Measurements from ENCODE around the gene TRAF1.
A peak's percentile ranks its signal among the peaks of the same experiment; 100 is the strongest.

The TRAF1 gene

GRCh38 chr9:120898396-120898795 is 28.2 kb downstream of the TRAF1 start:
- no peak for TF ChIP-seq EZH2phosphoT487 (conservative IDR thresholded peaks at IDR 0.05; ENCODE audit: low read length)
- TF ChIP-seq, protein P1, sequence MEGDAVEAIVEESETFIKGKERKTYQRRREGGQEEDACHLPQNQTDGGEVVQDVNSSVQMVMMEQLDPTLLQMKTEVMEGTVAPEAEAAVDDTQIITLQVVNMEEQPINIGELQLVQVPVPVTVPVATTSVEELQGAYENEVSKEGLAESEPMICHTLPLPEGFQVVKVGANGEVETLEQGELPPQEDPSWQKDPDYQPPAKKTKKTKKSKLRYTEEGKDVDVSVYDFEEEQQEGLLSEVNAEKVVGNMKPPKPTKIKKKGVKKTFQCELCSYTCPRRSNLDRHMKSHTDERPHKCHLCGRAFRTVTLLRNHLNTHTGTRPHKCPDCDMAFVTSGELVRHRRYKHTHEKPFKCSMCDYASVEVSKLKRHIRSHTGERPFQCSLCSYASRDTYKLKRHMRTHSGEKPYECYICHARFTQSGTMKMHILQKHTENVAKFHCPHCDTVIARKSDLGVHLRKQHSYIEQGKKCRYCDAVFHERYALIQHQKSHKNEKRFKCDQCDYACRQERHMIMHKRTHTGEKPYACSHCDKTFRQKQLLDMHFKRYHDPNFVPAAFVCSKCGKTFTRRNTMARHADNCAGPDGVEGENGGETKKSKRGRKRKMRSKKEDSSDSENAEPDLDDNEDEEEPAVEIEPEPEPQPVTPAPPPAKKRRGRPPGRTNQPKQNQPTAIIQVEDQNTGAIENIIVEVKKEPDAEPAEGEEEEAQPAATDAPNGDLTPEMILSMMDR (IDR thresholded peaks at IDR 0.05; ENCODE audit: insufficient read depth, low read length, poor library complexity, severe bottlenecking): no peak
- no peaks in the 10 kb centered on the region for H4K20me1 ChIP-seq (ENCODE audit: low read depth, low read length)
- no peak overlapping the region for H3K4me3 ChIP-seq (ENCODE audit: insufficient read depth, low read length, poor library complexity, severe bottlenecking)
- H3K9me2 ChIP-seq (replicated peaks; ENCODE audit: insufficient read depth, low read length): no peaks in the 10 kb centered on the region
- peaks cover 35% of the 10 kb centered on the region for H3F3A ChIP-seq (ENCODE audit: insufficient read depth)
- H3K4me2 ChIP-seq (ENCODE audit: low read depth, low read length, poor library complexity, severe bottlenecking): no peak overlapping the region
- H2AFZ ChIP-seq (ENCODE audit: low read depth, low read length, severe bottlenecking): no peak overlapping the region
- H3K9me3 ChIP-seq (ENCODE audit: insufficient read depth, low read length): no peaks in the 10 kb centered on the region
- H3K27ac ChIP-seq (ENCODE audit: low read depth, low read length): peak overlapping the region; percentile 12; the same call in 1 of the 2 replicates
- no peaks in the 10 kb centered on the region for H3K36me3 ChIP-seq (ENCODE audit: low read length)
- H3K27me3 ChIP-seq (ENCODE audit: low read length): no peaks in the 10 kb centered on the region
- H3K9ac ChIP-seq (ENCODE audit: low read length): no peak overlapping the region
- no peaks in the 10 kb centered on the region for H3K79me2 ChIP-seq (ENCODE audit: insufficient read depth, low read length)

GRCh38 chr9:120895951-120896350 is 30.6 kb downstream of the TRAF1 start:
- no peak overlapping the region for H2AFZ ChIP-seq (ENCODE audit: low read depth, low read length, severe bottlenecking)
- TF ChIP-seq EZH2phosphoT487 (conservative IDR thresholded peaks at IDR 0.05; ENCODE audit: low read length): no peak
- TF ChIP-seq, protein P1 (IDR thresholded peaks at IDR 0.05; ENCODE audit: insufficient read depth, low read length, poor library complexity, severe bottlenecking): no peak
- H3K4me2 ChIP-seq (ENCODE audit: low read depth, low read length, poor library complexity, severe bottlenecking): peak overlapping the region; percentile 5
- no peaks in the 10 kb centered on the region for H3K27me3 ChIP-seq (ENCODE audit: low read length)
- no peaks in the 10 kb centered on the region for H3K9me2 ChIP-seq (replicated peaks; ENCODE audit: insufficient read depth, low read length)
- H3F3A ChIP-seq (ENCODE audit: insufficient read depth): peaks cover 36% of the 10 kb centered on the region
- H3K36me3 ChIP-seq (ENCODE audit: low read length): no peaks in the 10 kb centered on the region
- no peaks in the 10 kb centered on the region for H3K9me3 ChIP-seq (ENCODE audit: insufficient read depth, low read length)
- H4K20me1 ChIP-seq (ENCODE audit: low read depth, low read length): no peaks in the 10 kb centered on the region
- H3K9ac ChIP-seq (ENCODE audit: low read length): no peak overlapping the region; the same call in 1 of the 2 replicates
- H3K27ac ChIP-seq (ENCODE audit: low read depth, low read length): peak overlapping the region; percentile 75
- H3K79me2 ChIP-seq (ENCODE audit: insufficient read depth, low read length): no peaks in the 10 kb centered on the region
- no peak overlapping the region for H3K4me3 ChIP-seq (ENCODE audit: insufficient read depth, low read length, poor library complexity, severe bottlenecking)

DNA sequence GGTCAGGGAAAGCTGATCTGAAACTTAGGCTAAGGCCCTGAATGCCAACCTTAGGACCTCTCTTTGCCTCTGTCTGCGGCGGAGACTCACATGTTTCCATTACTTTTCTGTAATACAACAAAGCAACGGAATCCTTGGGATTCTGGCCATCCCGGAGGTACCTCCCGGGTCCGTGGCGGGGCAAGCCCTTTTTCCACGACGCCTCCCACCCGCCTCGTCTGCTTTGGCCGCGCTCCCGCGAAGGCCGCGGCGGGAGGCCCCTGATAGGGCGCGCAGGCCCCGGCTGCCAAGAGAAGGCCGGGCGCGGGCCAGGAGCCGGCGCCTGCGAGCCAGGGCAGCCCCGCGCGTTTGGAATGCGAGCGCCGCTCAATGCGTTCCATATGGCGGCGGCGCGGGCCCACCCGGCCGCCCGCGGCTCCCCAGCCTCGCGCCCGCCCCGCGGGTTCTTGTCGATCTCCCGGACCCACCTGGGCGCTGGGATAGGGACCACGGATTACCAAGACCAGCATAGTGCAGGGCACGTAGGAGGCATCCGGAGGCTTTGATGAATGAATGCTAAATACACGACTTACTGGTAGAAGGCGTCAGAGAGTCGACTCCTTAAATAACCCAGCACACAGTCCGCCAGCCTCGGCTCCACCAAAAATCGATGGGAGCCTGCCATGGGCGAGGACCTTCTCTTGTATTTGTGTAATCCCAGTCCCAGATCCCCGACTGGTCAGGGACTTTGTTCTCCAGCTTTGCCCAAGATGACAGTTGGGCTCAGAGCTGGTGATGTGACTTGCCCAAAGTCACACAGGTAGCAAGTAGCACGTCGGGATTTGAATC is 32.1 kb downstream of the TRAF1 start:
- Histone ChIP-seq H3K4me2 (ENCODE audit: low read depth, low read length, poor library complexity, severe bottlenecking) (no peak overlapping the region), H3K9me2 (replicated peaks; ENCODE audit: insufficient read depth, low read length) (no peaks in the 10 kb centered on the region), H3K27ac (ENCODE audit: low read depth, low read length) (peak overlapping the region; percentile 91), H2AFZ (ENCODE audit: low read depth, low read length, severe bottlenecking) (no peak overlapping the region), H4K20me1 (ENCODE audit: low read depth, low read length) (no peaks in the 10 kb centered on the region), H3K9me3 (ENCODE audit: insufficient read depth, low read length) (no peaks in the 10 kb centered on the region), H3K4me3 (ENCODE audit: insufficient read depth, low read length, poor library complexity, severe bottlenecking) (no peak overlapping the region), H3K36me3 (ENCODE audit: low read length) (no peaks in the 10 kb centered on the region), H3F3A (ENCODE audit: insufficient read depth) (peaks cover 42% of the 10 kb centered on the region), H3K9ac (ENCODE audit: low read length) (no peak overlapping the region; the same call in 1 of the 2 replicates), H3K79me2 (ENCODE audit: insufficient read depth, low read length) (no peaks in the 10 kb centered on the region), H3K27me3 (ENCODE audit: low read length) (no peaks in the 10 kb centered on the region)
- TF ChIP-seq EZH2phosphoT487 (conservative IDR thresholded peaks at IDR 0.05; ENCODE audit: low read length): no peak
- TF ChIP-seq, protein P1 (IDR thresholded peaks at IDR 0.05; ENCODE audit: insufficient read depth, low read length, poor library complexity, severe bottlenecking): no peak

Data from SU-DHL-6 (cell line).